Neural cell (in vitro differentiated cells): Measurements from ENCODE around the gene BHLHA9. TPM values are rescaled to one million over a fixed set of nuclear protein-coding genes. Genes with fewer than 3 reads are reported as not detected.

ENCODE experiments used
- H2AFZ ChIP-seq: fragments of 200-600, 300-800 bp; sonication (generic), shearing (Covaris generic); 2 replicates; pipeline ENCODE4 v1.6.0; 2014; ENCODE audit warnings: low read depth, mild to moderate bottlenecking, antibody characterized with exemption, low read length, moderate library complexity
- H3F3A ChIP-seq: fragments of 200-600 bp; shearing (Covaris generic); 2 replicates; pipeline ENCODE4 v1.6.1; 2016; ENCODE audit warnings: mild to moderate bottlenecking, moderate library complexity, mixed read lengths, antibody characterized with exemption, low read length; ENCODE audit not compliant: insufficient read depth, poor library complexity, severe bottlenecking
- H3K27ac ChIP-seq: fragments of 200-600, 300-800 bp; sonication (generic), shearing (Covaris generic); 2 replicates; pipeline ENCODE4 v1.5.1; 2014; ENCODE audit warnings: mild to moderate bottlenecking, low read length, moderate library complexity
- H3K27me3 ChIP-seq: fragments of 300-800, 200-600 bp; sonication (generic), shearing (Covaris generic); 2 replicates; pipeline ENCODE4 v1.6.0; 2014; ENCODE audit warnings: mild to moderate bottlenecking, low read depth, low read length, moderate library complexity; ENCODE audit not compliant: insufficient read depth
- H3K36me3 ChIP-seq: fragments of 300-800, 200-600 bp; sonication (generic), shearing (Covaris generic); 2 replicates; pipeline ENCODE4 v1.5.1; 2014; ENCODE audit warnings: mild to moderate bottlenecking, antibody characterized with exemption, low read length, moderate library complexity; ENCODE audit not compliant: insufficient read depth
- H3K4me2 ChIP-seq: fragments of 300-800, 200-600 bp; sonication (generic), shearing (Covaris generic); 2 replicates; pipeline ENCODE4 v1.6.0; 2014; ENCODE audit warnings: mild to moderate bottlenecking, low read length
- H3K4me3 ChIP-seq: fragments of 300-800, 200-600 bp; sonication (generic), shearing (Covaris generic); 2 replicates; pipeline ENCODE4 v1.5.1; 2014; ENCODE audit warnings: mild to moderate bottlenecking, low read length, moderate library complexity
- H3K79me2 ChIP-seq: fragments of 200-600 bp; shearing (Covaris generic); replicated peaks from 2 replicates; pipeline ENCODE4 v1.6.0; 2014; ENCODE audit warnings: mild to moderate bottlenecking, low read length, moderate library complexity; ENCODE audit not compliant: insufficient read depth
- H3K9ac ChIP-seq: fragments of 300-800, 200-600 bp; sonication (generic), shearing (Covaris generic); 2 replicates; pipeline ENCODE4 v1.6.1; 2016; ENCODE audit warnings: mild to moderate bottlenecking, low read length, mixed read lengths
- H3K9me2 ChIP-seq: fragments of 200-600 bp; shearing (Covaris generic); 2 replicates; pipeline ENCODE4 v1.6.1; 2016; ENCODE audit warnings: mild to moderate bottlenecking, low read length, mixed read lengths; ENCODE audit not compliant: insufficient read depth
- H3K9me3 ChIP-seq: fragments of 200-600, 300-800 bp; sonication (generic), shearing (Covaris generic); 2 replicates; pipeline ENCODE4 v1.6.1; 2016; ENCODE audit warnings: mild to moderate bottlenecking, mixed run types, low read length, moderate library complexity, mixed read lengths
- H4K20me1 ChIP-seq: fragments of 200-600 bp; shearing (Covaris generic); 2 replicates; pipeline ENCODE4 v1.6.1; 2016; ENCODE audit warnings: mild to moderate bottlenecking, mixed run types; ENCODE audit not compliant: insufficient read depth
- EP300 ChIP-seq: fragments of 450-650 bp; conservative IDR thresholded peaks from 2 replicates; pipeline ENCODE4 v1.6.1; 2014; ENCODE audit warnings: antibody characterized with exemption, mild to moderate bottlenecking, moderate library complexity; ENCODE audit not compliant: poor library complexity, severe bottlenecking
- EZH2 ChIP-seq: fragments of 200-600, 300-800 bp; shearing (Covaris generic), sonication (generic); IDR thresholded peaks from 2 replicates; pipeline ENCODE4 v1.6.1; 2014; ENCODE audit warnings: antibody characterized with exemption, low read length, borderline replicate concordance, mild to moderate bottlenecking; ENCODE audit not compliant: insufficient read depth, poor library complexity, severe bottlenecking
- MXI1 ChIP-seq: fragments of 450-650 bp; conservative IDR thresholded peaks from 2 replicates; pipeline ENCODE4 v1.6.1; 2014; ENCODE audit warnings: antibody characterized with exemption, mild to moderate bottlenecking; ENCODE audit not compliant: poor library complexity, severe bottlenecking
- POLR2AphosphoS5 ChIP-seq: IDR thresholded peaks from 2 replicates; pipeline ENCODE4 v1.6.1; 2012
- RAD21 ChIP-seq: fragments of 450-650 bp; conservative IDR thresholded peaks from 2 replicates; pipeline ENCODE4 v1.6.1; 2014; ENCODE audit warnings: antibody characterized with exemption, mild to moderate bottlenecking, moderate library complexity
- REST ChIP-seq: IDR thresholded peaks from 2 replicates; pipeline ENCODE4 v1.6.1; 2012; ENCODE audit warnings: borderline replicate concordance
- SMC3 ChIP-seq: fragments of 450-650 bp; conservative IDR thresholded peaks from 2 replicates; pipeline ENCODE4 v1.6.1; 2014; ENCODE audit warnings: antibody characterized with exemption, mild to moderate bottlenecking, moderate library complexity; ENCODE audit not compliant: poor library complexity
- TAF1 ChIP-seq: IDR thresholded peaks from 2 replicates; pipeline ENCODE4 v1.6.1; 2012; ENCODE audit warnings: low read depth
- polyA plus RNA-seq: library from polyadenylated mRNA; depleted of rRNA; stranded (reverse); fragments of >200 nt; gene quantifications from 2 replicates; pipeline ENCODE4 v1.2.3, GENCODE V29; 2014
- TF ChIP-seq, protein P1 (sequence below): fragments of 450-650 bp; IDR thresholded peaks from 2 replicates; pipeline ENCODE4 v1.5.1; 2014; ENCODE audit warnings: antibody characterized with exemption, mild to moderate bottlenecking, moderate library complexity; ENCODE audit not compliant: poor library complexity, severe bottlenecking

BHLHA9 gene
- polyA plus RNA-seq, 1 donor from 2014 or later, result not detected

GRCh38 chr17:1272701-1273100, 2.5 kb downstream of the BHLHA9 start:
- no peak overlapping the region for H3K27ac ChIP-seq
- H3K9me3 ChIP-seq, result no peaks in the 10 kb centered on the region
- H3K4me3 ChIP-seq, result no peak overlapping the region
- TF ChIP-seq TAF1, result no peak
- TF ChIP-seq EZH2, result no peak
- TF ChIP-seq REST, result no peak
- no peak for TF ChIP-seq EP300
- TF ChIP-seq SMC3, result no peak
- TF ChIP-seq MXI1, result no peak
- no peak for TF ChIP-seq RAD21
- TF ChIP-seq POLR2AphosphoS5, result no peak
- TF ChIP-seq, protein P1, sequence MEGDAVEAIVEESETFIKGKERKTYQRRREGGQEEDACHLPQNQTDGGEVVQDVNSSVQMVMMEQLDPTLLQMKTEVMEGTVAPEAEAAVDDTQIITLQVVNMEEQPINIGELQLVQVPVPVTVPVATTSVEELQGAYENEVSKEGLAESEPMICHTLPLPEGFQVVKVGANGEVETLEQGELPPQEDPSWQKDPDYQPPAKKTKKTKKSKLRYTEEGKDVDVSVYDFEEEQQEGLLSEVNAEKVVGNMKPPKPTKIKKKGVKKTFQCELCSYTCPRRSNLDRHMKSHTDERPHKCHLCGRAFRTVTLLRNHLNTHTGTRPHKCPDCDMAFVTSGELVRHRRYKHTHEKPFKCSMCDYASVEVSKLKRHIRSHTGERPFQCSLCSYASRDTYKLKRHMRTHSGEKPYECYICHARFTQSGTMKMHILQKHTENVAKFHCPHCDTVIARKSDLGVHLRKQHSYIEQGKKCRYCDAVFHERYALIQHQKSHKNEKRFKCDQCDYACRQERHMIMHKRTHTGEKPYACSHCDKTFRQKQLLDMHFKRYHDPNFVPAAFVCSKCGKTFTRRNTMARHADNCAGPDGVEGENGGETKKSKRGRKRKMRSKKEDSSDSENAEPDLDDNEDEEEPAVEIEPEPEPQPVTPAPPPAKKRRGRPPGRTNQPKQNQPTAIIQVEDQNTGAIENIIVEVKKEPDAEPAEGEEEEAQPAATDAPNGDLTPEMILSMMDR, result no peak
- H3F3A ChIP-seq, result no peaks in the 10 kb centered on the region
- no peaks in the 10 kb centered on the region for H4K20me1 ChIP-seq
- no peak overlapping the region for H3K4me2 ChIP-seq
- no peaks in the 10 kb centered on the region for H3K36me3 ChIP-seq
- no peak overlapping the region for H2AFZ ChIP-seq
- H3K9me2 ChIP-seq, result no peaks in the 10 kb centered on the region
- H3K9ac ChIP-seq, result no peak overlapping the region
- H3K79me2 ChIP-seq, result no peaks in the 10 kb centered on the region
- H3K27me3 ChIP-seq, result peaks cover 26% of the 10 kb centered on the region

GRCh38 chr17:1273492-1274244, 3.4 kb downstream of the BHLHA9 start:
- Histone ChIP-seq H3K79me2 (no peaks in the 10 kb centered on the region), H2AFZ (no peak overlapping the region), H3F3A (no peaks in the 10 kb centered on the region), H3K9me2 (no peaks in the 10 kb centered on the region), H3K27ac (no peak overlapping the region), H3K4me2 (no peak overlapping the region), H4K20me1 (no peaks in the 10 kb centered on the region), H3K9me3 (no peaks in the 10 kb centered on the region), H3K9ac (no peak overlapping the region), H3K4me3 (no peak overlapping the region), H3K36me3 (no peaks in the 10 kb centered on the region), H3K27me3 (peaks cover 18% of the 10 kb centered on the region)
- TF ChIP-seq, protein P1, result no peak
- no peak for TF ChIP-seq REST
- no peak for TF ChIP-seq TAF1
- no peak for TF ChIP-seq SMC3
- no peak for TF ChIP-seq EZH2
- no peak for TF ChIP-seq POLR2AphosphoS5
- TF ChIP-seq EP300, result no peak
- TF ChIP-seq RAD21, result no peak
- TF ChIP-seq MXI1, result no peak
